Measurements from ENCODE around the gene RFC5. TPM values are rescaled to one million over a fixed set of nuclear protein-coding genes. Genes with fewer than 3 reads are reported as not detected.
A peak's percentile ranks its signal among the peaks of the same experiment; 100 is the strongest.
"Not testable (repeated sequence)": the region's sequence is repeated elsewhere in the genome, so short reads cannot be mapped to it uniquely, and the experiment has no call there.

The RFC5 gene
- 25.7 TPM for total RNA-seq

- DNase-seq = peak; percentile 93
These were observed at the start of gene RFC5 for GRCh38 chr12:118016424-118017264. Gene RFC5, plus strand, starts transcription at chr12:118016703. Its CDS starts 125 bp downstream, at chr12:118016828.

DNA sequence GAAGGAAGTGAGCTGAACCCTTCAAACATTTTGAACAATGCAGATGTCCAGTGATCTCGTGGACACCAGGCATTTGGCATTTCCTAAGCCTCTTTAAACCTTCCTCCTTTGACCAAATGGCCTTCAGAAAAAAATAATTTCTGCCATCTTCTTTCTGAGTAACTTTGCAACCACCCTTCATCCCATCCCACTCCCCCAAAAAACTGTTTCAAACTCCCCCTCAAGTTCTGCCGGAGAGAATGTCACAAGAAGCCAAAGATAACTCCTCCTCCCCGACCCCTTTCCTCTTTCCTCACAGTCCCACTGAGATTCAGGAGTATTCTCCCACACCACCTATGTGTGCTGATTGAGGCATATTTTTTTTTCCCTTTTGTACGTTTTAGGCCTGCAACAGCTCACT is 49.5 kb upstream of the RFC5 start:
- DNase-seq = no peak

- no peak for DNase-seq
These were observed 49.0 kb upstream of the RFC5 start for GRCh38 chr12:117967512-117967911.

DNA sequence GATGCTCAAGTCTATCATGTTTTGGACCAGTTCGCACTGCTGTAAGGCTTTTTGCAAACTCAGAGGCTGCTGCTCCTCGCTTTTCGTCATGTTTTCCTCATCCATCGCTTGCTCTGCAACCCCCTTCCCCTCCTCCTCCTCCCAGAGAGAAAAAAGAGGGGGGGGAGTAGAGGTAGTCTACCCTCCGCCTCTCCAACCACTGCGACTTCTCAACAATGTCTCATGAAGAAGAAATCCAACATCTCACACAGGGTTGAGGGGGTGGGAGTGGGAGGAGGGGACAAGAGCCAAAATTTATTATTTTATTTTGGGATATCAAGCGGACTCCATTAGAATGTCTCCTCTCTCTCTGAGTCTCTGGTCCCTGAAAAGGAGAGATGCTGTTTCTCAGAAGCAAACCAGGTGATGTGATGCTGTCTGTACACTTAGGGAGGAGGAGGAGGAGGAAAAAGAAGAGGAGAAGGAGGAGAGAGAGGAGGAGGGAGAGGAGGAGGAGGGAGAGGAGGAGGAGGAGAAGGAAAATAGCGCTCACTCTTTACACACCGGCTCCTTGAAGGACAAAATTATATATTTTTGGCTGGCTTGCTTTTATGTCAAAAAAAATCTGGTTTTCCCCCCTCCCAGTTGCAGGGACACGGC is 48.2 kb upstream of the RFC5 start:
- DNase-seq = no peak

DNA sequence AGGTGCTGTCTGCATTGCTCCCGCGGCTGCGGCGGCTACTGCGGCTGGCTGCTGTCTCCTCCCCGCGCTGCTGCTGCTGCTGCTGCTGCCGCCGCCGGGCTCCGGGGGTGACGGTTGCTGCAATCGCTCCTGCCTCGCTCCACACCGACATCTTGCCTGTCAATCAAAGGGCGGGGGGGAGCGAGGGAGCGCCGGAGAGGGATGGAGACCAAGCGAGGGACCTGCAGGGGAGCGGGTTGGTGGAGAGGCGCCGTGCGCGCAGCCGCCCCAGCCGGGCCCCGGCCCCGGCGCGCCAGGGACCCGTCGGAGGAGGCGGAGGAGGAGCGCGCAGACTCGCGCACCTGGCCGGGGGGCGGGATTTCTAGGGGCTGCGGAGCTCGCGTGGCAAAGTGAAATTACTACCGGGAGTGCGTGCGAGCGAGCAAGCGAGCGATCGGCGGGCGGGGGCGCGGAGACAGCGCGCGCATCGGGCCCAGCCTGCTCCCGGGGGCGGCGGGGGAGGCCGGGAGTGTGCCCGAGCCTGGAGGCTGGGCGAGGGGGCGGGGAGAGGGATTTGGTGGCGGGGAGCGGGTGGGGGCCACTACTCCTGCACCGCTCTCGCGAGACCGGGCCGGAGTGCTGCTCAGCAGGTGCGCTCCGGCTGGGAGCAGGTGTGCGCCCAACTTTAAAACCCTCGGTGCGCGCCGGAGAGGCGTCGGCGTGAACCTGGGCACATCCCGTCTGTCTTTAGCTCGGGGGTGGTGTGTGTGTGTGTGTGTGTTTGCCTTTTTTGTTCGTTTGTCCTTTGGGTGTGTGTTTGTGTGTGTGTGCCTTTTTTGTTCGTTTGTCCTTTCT is 47.5 kb upstream of the RFC5 start, which contains the start of gene KSR2:
Gene KSR2, minus strand, starts transcription at position 165 of the 834 bp plus-strand sequence. CDS start 735 bp downstream, outside the sequence.
- DNase-seq = peak; percentile 57

DNA sequence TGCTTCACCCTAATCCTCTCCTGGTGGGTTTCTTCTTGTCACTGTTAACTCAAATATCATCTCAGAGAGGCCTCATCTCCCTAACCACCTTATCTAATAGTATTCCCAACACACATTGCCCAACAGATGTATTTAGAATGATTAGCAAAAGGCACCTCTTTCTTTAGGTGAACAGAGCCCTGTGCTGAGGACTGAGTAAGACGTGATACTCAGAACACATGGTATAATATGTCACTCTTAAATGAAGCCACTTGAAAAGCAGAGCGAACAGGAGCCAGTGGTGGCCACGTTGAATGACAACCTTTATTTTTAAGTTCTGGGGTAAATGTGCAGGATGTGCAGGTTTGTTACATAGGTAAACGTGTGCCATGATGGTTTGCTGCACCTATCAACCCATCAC is 46.2 kb upstream of the RFC5 start:
- no peak for DNase-seq

- DNase-seq = no peak
These were observed 44.2 kb upstream of the RFC5 start for GRCh38 chr12:117972301-117972700.

DNA sequence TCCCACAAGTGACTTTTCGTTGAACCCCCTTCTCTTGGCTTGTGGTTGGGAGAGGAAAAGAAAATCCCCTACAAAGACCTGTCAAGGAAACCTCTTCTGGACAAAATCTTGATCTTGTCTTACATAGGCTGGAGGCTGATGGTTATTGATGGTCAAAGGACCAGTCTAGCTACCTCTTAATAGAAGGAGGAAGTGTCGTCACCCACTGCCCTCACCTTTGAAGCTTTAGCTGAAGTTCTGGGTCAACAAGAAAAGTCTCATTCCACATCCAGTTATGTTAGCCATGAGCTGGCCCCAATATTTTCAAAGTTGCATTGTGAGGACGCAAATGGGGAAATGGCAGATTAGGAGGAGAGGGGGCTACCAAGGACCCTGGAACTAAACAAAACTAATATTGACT is 41.5 kb upstream of the RFC5 start:
- DNase-seq = no peak

- DNase-seq = no peak
These were observed 39.1 kb upstream of the RFC5 start for GRCh38 chr12:117977373-117977772.

GRCh38 chr12:117980616-117981015 is 35.9 kb upstream of the RFC5 start:
- no peak for DNase-seq

GRCh38 chr12:117981267-117981666 is 35.2 kb upstream of the RFC5 start:
- no peak for DNase-seq

- no peak for DNase-seq
These were observed 31.3 kb upstream of the RFC5 start for GRCh38 chr12:117985182-117985581.

GRCh38 chr12:117986705-117987469 is 29.6 kb upstream of the RFC5 start:
- DNase-seq = no peak

- no peak for DNase-seq
These were observed 21.7 kb upstream of the RFC5 start for GRCh38 chr12:117994551-117995438.

- no peak for DNase-seq
These were observed 17.8 kb upstream of the RFC5 start for GRCh38 chr12:117998719-117999118.

DNA sequence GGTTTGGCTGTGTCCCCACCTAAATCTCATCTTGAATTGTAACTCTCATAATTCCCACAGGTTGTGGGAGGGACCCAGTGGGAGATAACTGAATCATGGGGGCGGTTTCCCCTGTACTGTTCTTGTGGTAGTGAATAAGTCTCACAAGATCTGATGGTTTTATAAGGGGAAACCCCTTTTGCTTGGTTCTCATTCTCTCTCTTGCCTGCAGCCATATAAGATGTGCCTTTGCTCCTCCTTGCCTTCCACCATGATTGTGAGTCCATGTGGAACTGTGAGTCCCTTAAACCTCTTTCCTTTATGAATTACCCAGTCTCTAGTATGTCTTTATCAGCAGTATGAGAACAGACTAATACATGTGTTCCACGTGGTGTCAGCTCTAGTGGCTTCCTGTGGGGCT is 16.7 kb upstream of the RFC5 start:
- not testable (repeated sequence) for DNase-seq

- DNase-seq = no peak
These were observed 5.6 kb upstream of the RFC5 start for GRCh38 chr12:118010903-118011302.

- DNase-seq = no peak
These were observed 5.1 kb upstream of the RFC5 start for GRCh38 chr12:118011377-118011776.

GRCh38 chr12:118011961-118012360 is 4.5 kb upstream of the RFC5 start:
- DNase-seq = no peak

DNA sequence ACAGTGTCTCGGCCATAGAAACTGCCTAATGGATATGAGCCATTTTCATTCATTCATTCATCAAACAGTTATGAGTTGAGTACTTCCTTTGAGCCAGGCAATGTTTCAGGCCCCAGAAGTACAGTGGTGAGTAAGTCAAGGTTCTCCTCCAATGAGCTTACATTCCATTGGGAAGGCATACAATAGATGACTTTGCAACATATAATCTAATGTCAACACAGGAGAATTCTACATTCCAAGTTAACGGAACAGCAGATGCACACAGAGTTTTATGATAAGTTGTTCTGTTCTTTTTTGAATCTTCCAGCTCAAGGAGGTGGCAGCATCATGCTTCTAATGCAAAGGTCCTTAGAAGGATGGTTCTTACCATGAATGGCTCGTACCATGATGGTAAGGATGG is 3.2 kb upstream of the RFC5 start:
- DNase-seq = no peak

DNA sequence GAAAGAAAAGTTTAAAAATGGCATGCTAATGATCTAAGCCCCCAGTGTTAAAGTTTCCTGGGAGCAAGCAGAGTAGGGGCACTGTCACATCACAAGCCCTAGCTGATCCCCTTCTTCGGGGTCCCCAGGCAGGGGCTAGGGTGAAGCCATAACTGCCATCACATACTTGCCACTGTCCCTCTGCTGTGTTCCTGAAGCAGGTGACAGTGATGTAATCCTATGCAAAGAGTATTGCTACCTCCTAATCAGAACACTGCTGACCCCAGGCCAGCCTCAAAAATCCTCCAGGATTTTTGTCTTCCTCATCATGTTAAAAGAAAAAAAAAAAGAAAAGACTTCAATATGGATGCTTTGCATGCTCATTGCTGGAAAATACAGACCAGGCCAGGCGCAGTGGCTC is 1.2 kb upstream of the RFC5 start:
- DNase-seq = no peak
